OCI-LY1 (cell line): ENCODE results near the gene PALB2.

ENCODE experiments used
- H2AFZ ChIP-seq: fragments of 200-600 bp; sonication (generic), shearing (Covaris generic); 2 replicates; pipeline ENCODE4 v1.6.0; 2014; ENCODE audit warnings: antibody characterized with exemption, mild to moderate bottlenecking, low read length
- H3F3A ChIP-seq: fragments of 200-600 bp; sonication (generic), shearing (Covaris generic); 2 replicates; pipeline ENCODE4 v1.6.0; 2014; ENCODE audit warnings: mild to moderate bottlenecking, antibody characterized with exemption, low read length, moderate library complexity; ENCODE audit not compliant: insufficient read depth
- H3K27ac ChIP-seq: fragments of 200-600 bp; sonication (generic); 2 replicates; pipeline ENCODE4 v1.5.1; 2014; ENCODE audit warnings: low read length, mixed run types, mild to moderate bottlenecking, low read depth; ENCODE audit not compliant: poor library complexity, severe bottlenecking
- H3K27me3 ChIP-seq: fragments of 200-600 bp; sonication (generic); 2 replicates; pipeline ENCODE4 v1.6.0; 2014; ENCODE audit warnings: antibody characterized with exemption, mild to moderate bottlenecking, low read length, moderate library complexity; ENCODE audit not compliant: insufficient read depth
- H3K36me3 ChIP-seq: fragments of 200-600 bp; sonication (generic); 2 replicates; pipeline ENCODE4 v1.6.1; 2014; ENCODE audit warnings: mild to moderate bottlenecking, antibody characterized with exemption, low read length, moderate library complexity, mixed read lengths; ENCODE audit not compliant: insufficient read depth
- H3K4me1 ChIP-seq: fragments of 200-600 bp; sonication (generic); 2 replicates; pipeline ENCODE4 v1.5.1; 2014; ENCODE audit warnings: mild to moderate bottlenecking, low read length, moderate library complexity; ENCODE audit not compliant: insufficient read depth, severe bottlenecking
- H3K4me2 ChIP-seq: fragments of 200-600 bp; sonication (generic), shearing (Covaris generic); 2 replicates; pipeline ENCODE4 v1.6.1; 2014; ENCODE audit warnings: low read length
- H3K4me3 ChIP-seq: fragments of 200-600 bp; sonication (generic); 2 replicates; pipeline ENCODE4 v1.5.1; 2014; ENCODE audit warnings: low read length, low read depth, mild to moderate bottlenecking, mixed read lengths; ENCODE audit not compliant: poor library complexity, severe bottlenecking
- H3K79me2 ChIP-seq: fragments of 200-600 bp; shearing (Covaris generic); 2 replicates; pipeline ENCODE4 v1.6.1; 2016; ENCODE audit warnings: mixed run types, low read length, mixed read lengths; ENCODE audit not compliant: insufficient read depth
- H3K9ac ChIP-seq: fragments of 200-600 bp; sonication (generic), shearing (Covaris generic); 2 replicates; pipeline ENCODE4 v1.6.1; 2014; ENCODE audit warnings: mild to moderate bottlenecking, low read length, mixed read lengths
- H3K9me2 ChIP-seq: fragments of 200-600 bp; sonication (generic), shearing (Covaris generic); 2 replicates; pipeline ENCODE4 v1.6.1; 2014; ENCODE audit warnings: low read depth, mild to moderate bottlenecking, low read length, mixed read lengths
- H3K9me3 ChIP-seq: fragments of 200-600 bp; shearing (Covaris generic); 2 replicates; pipeline ENCODE4 v1.6.1; 2014; ENCODE audit warnings: low read length, mixed read lengths
- H4K20me1 ChIP-seq: fragments of 200-600 bp; sonication (generic), shearing (Covaris generic); 2 replicates; pipeline ENCODE4 v1.6.0; 2016; ENCODE audit warnings: mild to moderate bottlenecking, low read length; ENCODE audit not compliant: insufficient read depth
- CTCF ChIP-seq: fragments of 200-600 bp; sonication (generic), shearing (Covaris generic); IDR thresholded peaks from 2 replicates; pipeline ENCODE4 v1.5.1; 2017; ENCODE audit warnings: mild to moderate bottlenecking, antibody characterized with exemption, low read length, moderate library complexity, mixed read lengths
- EZH2 ChIP-seq: fragments of 200-600 bp; sonication (generic), shearing (Covaris generic); IDR thresholded peaks from 2 replicates; pipeline ENCODE4 v1.8.0; 2017; ENCODE audit warnings: borderline replicate concordance, mixed run types, mild to moderate bottlenecking, antibody characterized with exemption, low read length, moderate library complexity, mixed read lengths

The PALB2 gene

GRCh38 chr16:23642246-23642774 is 1.2 kb upstream of the PALB2 start:
- peak overlapping the region; percentile 80 for H3K27ac ChIP-seq
- H2AFZ ChIP-seq: no peak overlapping the region

GRCh38 chr16:23640615-23640930 is 537 bp downstream of the PALB2 start:
- Histone ChIP-seq H3F3A (no peaks in the 10 kb centered on the region), H3K27me3 (no peaks in the 10 kb centered on the region), H3K36me3 (peaks cover 50% of the 10 kb centered on the region), H3K9me2 (no peaks in the 10 kb centered on the region), H3K9ac (peak overlapping the region; percentile 83), H3K4me2 (peak overlapping the region; percentile 90), H3K9me3 (no peaks in the 10 kb centered on the region), H4K20me1 (no peaks in the 10 kb centered on the region), H3K4me3 (peak overlapping the region; percentile 93), H3K4me1 (peaks cover 26% of the 10 kb centered on the region), H2AFZ (no peak overlapping the region), H3K27ac (peak overlapping the region; percentile 61), H3K79me2 (peaks cover 24% of the 10 kb centered on the region)
- TF ChIP-seq CTCF (no peak), EZH2 (no peak)

More at GRCh38 chr16:23642246-23642774, 1.2 kb upstream of the PALB2 start:
- Histone ChIP-seq H3K36me3 (peaks cover 57% of the 10 kb centered on the region), H4K20me1 (no peaks in the 10 kb centered on the region), H3K9me2 (no peaks in the 10 kb centered on the region), H3K4me3 (peak overlapping the region; percentile 93), H3K79me2 (peaks cover 39% of the 10 kb centered on the region), H3K27me3 (no peaks in the 10 kb centered on the region), H3K9me3 (no peaks in the 10 kb centered on the region), H3F3A (no peaks in the 10 kb centered on the region), H3K4me1 (peaks cover 26% of the 10 kb centered on the region), H3K9ac (peak overlapping the region; percentile 97), H3K4me2 (peak overlapping the region; percentile 75)
- TF ChIP-seq EZH2 (no peak), CTCF (no peak)

- no peak overlapping the region for H3K4me3 ChIP-seq
- H3K4me2 ChIP-seq: no peak overlapping the region
- H3K79me2 ChIP-seq: peaks cover 10% of the 10 kb centered on the region; the same call in 1 of the 2 replicates
- peaks cover 59% of the 10 kb centered on the region for H3K36me3 ChIP-seq
- H2AFZ ChIP-seq: no peak overlapping the region
- no peak overlapping the region for H3K9ac ChIP-seq
- H3F3A ChIP-seq: no peaks in the 10 kb centered on the region
- H3K9me2 ChIP-seq: no peaks in the 10 kb centered on the region
- no peaks in the 10 kb centered on the region for H4K20me1 ChIP-seq
- H3K27me3 ChIP-seq: no peaks in the 10 kb centered on the region
- H3K27ac ChIP-seq: no peak overlapping the region
- H3K4me1 ChIP-seq: peaks cover 16% of the 10 kb centered on the region
- no peak for TF ChIP-seq CTCF
- no peak for TF ChIP-seq EZH2
- H3K9me3 ChIP-seq: no peaks in the 10 kb centered on the region
Measured at GRCh38 chr16:23635958-23636357, 5.2 kb downstream of the PALB2 start.
